ENCODE measurements around the gene MMP24. TPM values are rescaled to one million over a fixed set of nuclear protein-coding genes. Genes with fewer than 3 reads are reported as not detected.

The MMP24 gene
- total and polyA plus RNA-seq, 2 experiments from 2014 or later = 0.69 to 1.2 TPM

GRCh38 chr20:35281506-35282101 is 55.1 kb downstream of the MMP24 start:
- Histone ChIP-seq H4K20me1 (ENCODE audit: insufficient read depth, poor library complexity, severe bottlenecking) (peaks cover 8% of the 10 kb centered on the region), H3K27ac (no peak overlapping the region), H3K4me1 (ENCODE audit: insufficient read depth) (peaks cover 26% of the 10 kb centered on the region), H3K4me3 (no peak overlapping the region), H2AFZ (no peak overlapping the region), H3K27me3 (no peaks in the 10 kb centered on the region), H3K79me2 (peaks cover 47% of the 10 kb centered on the region), H3K9me3 (ENCODE audit: low read depth) (no peaks in the 10 kb centered on the region), H3K9me2 (replicated peaks; ENCODE audit: insufficient read depth) (no peaks in the 10 kb centered on the region), H3K36me3 (replicated peaks; ENCODE audit: insufficient read depth, low read depth) (no peaks in the 10 kb centered on the region), H3K4me2 (peak overlapping the region; percentile 92)
- 99% methylated on average over 10 of the region's 10 CpGs for WGBS (ENCODE audit: low lambda C conversion rate, missing lambda C conversion rate)
- no peak for DNase-seq (ENCODE audit: low spot score)
- no peak for TF ChIP-seq CTCF (IDR thresholded peaks at IDR 0.05; ENCODE audit: poor library complexity)
- no peak for TF ChIP-seq EZH2 (IDR thresholded peaks at IDR 0.05; ENCODE audit: borderline replicate concordance)
- TF ChIP-seq EZH2phosphoT487 (IDR thresholded peaks at IDR 0.05; ENCODE audit: low read depth, severe bottlenecking, unreplicated experiment) = no peak

- H3K36me3 ChIP-seq (replicated peaks; ENCODE audit: insufficient read depth, low read depth) = no peaks in the 10 kb centered on the region
- no peaks in the 10 kb centered on the region for H3K9me2 ChIP-seq (replicated peaks; ENCODE audit: insufficient read depth)
- no peak overlapping the region for H2AFZ ChIP-seq
- peaks cover 22% of the 10 kb centered on the region for H3K4me1 ChIP-seq (ENCODE audit: insufficient read depth)
- H3K27ac ChIP-seq = peak overlapping the region; percentile 97
- H3K27me3 ChIP-seq = no peaks in the 10 kb centered on the region
- peak overlapping the region; percentile 91 for H3K4me3 ChIP-seq
- peaks cover 8% of the 10 kb centered on the region for H4K20me1 ChIP-seq (ENCODE audit: insufficient read depth, poor library complexity, severe bottlenecking)
- no peak for DNase-seq (ENCODE audit: low spot score)
- H3K79me2 ChIP-seq = peaks cover 40% of the 10 kb centered on the region
- WGBS (ENCODE audit: low lambda C conversion rate, missing lambda C conversion rate) = 25% methylated on average over 24 of the region's 24 CpGs
- no peak for TF ChIP-seq CTCF (IDR thresholded peaks at IDR 0.05; ENCODE audit: poor library complexity)
- no peak for TF ChIP-seq EZH2 (IDR thresholded peaks at IDR 0.05; ENCODE audit: borderline replicate concordance)
- no peak for TF ChIP-seq EZH2phosphoT487 (IDR thresholded peaks at IDR 0.05; ENCODE audit: low read depth, severe bottlenecking, unreplicated experiment)
- H3K4me2 ChIP-seq = peak overlapping the region; percentile 92
- H3K9me3 ChIP-seq (ENCODE audit: low read depth) = no peaks in the 10 kb centered on the region
Measured at GRCh38 chr20:35283441-35284266, 57.2 kb downstream of the MMP24 start.

- peak within 1 kb of the TSS; percentile 91 for H3K4me3 ChIP-seq
- H3K9me2 ChIP-seq (replicated peaks; ENCODE audit: insufficient read depth) = no peaks in the 10 kb centered on the region
- TF ChIP-seq EZH2 (IDR thresholded peaks at IDR 0.05; ENCODE audit: borderline replicate concordance) (no peak), CTCF (IDR thresholded peaks at IDR 0.05; ENCODE audit: poor library complexity) (no peak), EZH2phosphoT487 (IDR thresholded peaks at IDR 0.05; ENCODE audit: low read depth, severe bottlenecking, unreplicated experiment) (no peak)
- H3K4me2 ChIP-seq = peak within 1 kb of the TSS; percentile 92
- peaks cover 8% of the 10 kb centered on the region for H4K20me1 ChIP-seq (ENCODE audit: insufficient read depth, poor library complexity, severe bottlenecking)
- no peaks in the 10 kb centered on the region for H3K27me3 ChIP-seq
- 2% methylated on average over 47 of the region's 61 CpGs for WGBS (ENCODE audit: low lambda C conversion rate, missing lambda C conversion rate)
- no peaks in the 10 kb centered on the region for H3K9me3 ChIP-seq (ENCODE audit: low read depth)
- H2AFZ ChIP-seq = peak within 1 kb of the TSS; percentile 86
- peak within 1 kb of the TSS; percentile 97 for H3K27ac ChIP-seq
- peaks cover 22% of the 10 kb centered on the region for H3K4me1 ChIP-seq (ENCODE audit: insufficient read depth)
- peaks cover 40% of the 10 kb centered on the region for H3K79me2 ChIP-seq
- peak; percentile 95 for DNase-seq (ENCODE audit: low spot score)
- H3K36me3 ChIP-seq (replicated peaks; ENCODE audit: insufficient read depth, low read depth) = no peaks in the 10 kb centered on the region
Measured at GRCh38 chr20:35284267-35284991, 57.9 kb downstream of the MMP24 start, which contains the start of gene EIF6. Gene EIF6 (minus strand): TSS chr20:35284772. CDS start chr20:35284487, 285 bp downstream.
